Thymus (tissue), 11 donors: ENCODE data around the gene RNLS. TPM values are rescaled to one million over a fixed set of nuclear protein-coding genes. Genes with fewer than 3 reads are reported as not detected.

ENCODE experiments used
- DNase-seq, 9 donors: peaks; one replicate each; pipeline ENCODE4 v3.0.0-alpha.2; 2013; ENCODE audit warnings: low spot score in 9 of 9, low read depth in 6 of 9, missing footprints in 1 of 9
- H3K27ac ChIP-seq, 2 donors: one replicate each; pipeline ENCODE4 v1.5.1; 2013; ENCODE audit warnings: control low read depth in 1 of 2, low read depth in 1 of 2, low read length in 1 of 2, mild to moderate bottlenecking in 1 of 2, moderate library complexity in 1 of 2
- H3K27me3 ChIP-seq, 2 donors: one replicate each; pipeline ENCODE4 v1.5.1; 2013; ENCODE audit warnings: low read length in 1 of 2; ENCODE audit not compliant: control insufficient read depth in 2 of 2, insufficient read depth in 1 of 2
- H3K36me3 ChIP-seq, 2 donors: one replicate each; pipeline ENCODE4 v1.5.1; 2013; ENCODE audit warnings: low read length in 1 of 2, mild to moderate bottlenecking in 1 of 2, moderate library complexity in 1 of 2; ENCODE audit not compliant: control insufficient read depth in 2 of 2, insufficient read depth in 2 of 2
- H3K4me1 ChIP-seq, 2 donors: one replicate each; pipeline ENCODE4 v1.5.1; 2013; ENCODE audit warnings: low read length in 2 of 2; ENCODE audit not compliant: control insufficient read depth in 2 of 2, insufficient read depth in 2 of 2
- H3K4me3 ChIP-seq, 2 donors: one replicate each; pipeline ENCODE4 v1.5.1; 2013; ENCODE audit warnings: low read length in 2 of 2, control low read depth in 1 of 2, mild to moderate bottlenecking in 1 of 2
- H3K9me3 ChIP-seq, 2 donors: one replicate each; pipeline ENCODE4 v1.5.1; 2013; ENCODE audit warnings: low read length in 1 of 2, mild to moderate bottlenecking in 1 of 2; ENCODE audit not compliant: control insufficient read depth in 2 of 2, insufficient read depth in 1 of 2
- WGBS: extraction: QIAGEN DNeasy Blood & Tissue Kit; methylation state at CpG from one replicate; pipeline ENCODE4 v1.1.7; 2013; 5-methylcytosine and 5-hydroxymethylcytosine counted together
- polyA plus RNA-seq: library from polyadenylated mRNA; stranded (reverse); fragments of 200-250 nt; gene quantifications from one replicate; pipeline ENCODE4 v1.2.3, GENCODE V29; 2013
- total RNA-seq: library from RNA; stranded (reverse); fragments of 120-200 nt; gene quantifications from one replicate; pipeline ENCODE4 v1.2.4, GENCODE V29; 2013
- donor health status: healthy.

Gene RNLS
- total and polyA plus RNA-seq, 2 donors = 4.3 to 5.0 TPM

- Histone ChIP-seq H3K9me3 (no peaks in the 10 kb centered on the region), H3K27me3 (no peaks in the 10 kb centered on the region), H3K4me1 (no peaks in the 10 kb centered on the region), H3K27ac (no peak overlapping the region), H3K36me3 (no peaks in the 10 kb centered on the region), H3K4me3 (no peak overlapping the region)
- no peak for DNase-seq
- WGBS = 99% methylated on average over 1 of the region's 1 CpG
Observed at GRCh38 chr10:88463811-88464210, 119.3 kb downstream of the RNLS start.

GRCh38 chr10:88461426-88461825, 121.7 kb downstream of the RNLS start:
- Histone ChIP-seq H3K4me1 (peaks cover 14 to 16% of the 10 kb centered on the region in 2 donors), H3K27ac (no peak overlapping the region), H3K27me3 (no peaks in the 10 kb centered on the region), H3K36me3 (no peaks in the 10 kb centered on the region), H3K4me3 (no peak overlapping the region), H3K9me3 (no peaks in the 10 kb centered on the region)
- WGBS = 94% methylated on average over 1 of the region's 1 CpG
- DNase-seq = no peak

- WGBS = 91% methylated on average over 4 of the region's 4 CpGs
- no peak for DNase-seq
- Histone ChIP-seq H3K27ac (no peak overlapping the region), H3K36me3 (no peaks in the 10 kb centered on the region), H3K4me1 (peaks cover 15 to 16% of the 10 kb centered on the region in 2 donors), H3K4me3 (no peak overlapping the region), H3K27me3 (no peaks in the 10 kb centered on the region), H3K9me3 (no peaks in the 10 kb centered on the region)
Observed at GRCh38 chr10:88459530-88459929, 123.6 kb downstream of the RNLS start.

DNA sequence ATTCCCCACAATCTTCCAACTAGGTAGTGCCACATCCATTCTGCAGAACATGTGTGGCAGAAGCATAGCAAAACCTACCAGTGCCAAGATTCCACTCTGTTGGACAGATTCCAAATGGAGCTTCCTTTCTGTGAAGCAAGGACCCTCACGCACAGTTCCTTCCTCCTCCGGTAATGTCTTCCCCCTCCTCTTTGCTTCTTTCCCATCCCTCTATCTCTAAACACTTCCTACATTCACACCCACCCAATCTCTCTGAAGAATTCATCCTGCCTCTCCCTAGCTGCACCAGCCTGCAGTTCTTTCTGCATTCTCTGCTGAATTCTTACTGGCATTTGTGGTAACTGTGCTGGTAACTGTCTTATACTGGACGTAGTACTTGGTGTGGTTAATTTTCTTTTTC, 124.9 kb downstream of the RNLS start:
- H3K36me3 ChIP-seq = no peaks in the 10 kb centered on the region
- 83% methylated on average over 3 of the region's 3 CpGs for WGBS
- H3K9me3 ChIP-seq = no peaks in the 10 kb centered on the region
- no peak overlapping the region for H3K4me3 ChIP-seq
- no peak for DNase-seq
- H3K27ac ChIP-seq = no peak overlapping the region
- peaks cover 15 to 16% of the 10 kb centered on the region in 2 donors for H3K4me1 ChIP-seq
- no peaks in the 10 kb centered on the region for H3K27me3 ChIP-seq

DNA sequence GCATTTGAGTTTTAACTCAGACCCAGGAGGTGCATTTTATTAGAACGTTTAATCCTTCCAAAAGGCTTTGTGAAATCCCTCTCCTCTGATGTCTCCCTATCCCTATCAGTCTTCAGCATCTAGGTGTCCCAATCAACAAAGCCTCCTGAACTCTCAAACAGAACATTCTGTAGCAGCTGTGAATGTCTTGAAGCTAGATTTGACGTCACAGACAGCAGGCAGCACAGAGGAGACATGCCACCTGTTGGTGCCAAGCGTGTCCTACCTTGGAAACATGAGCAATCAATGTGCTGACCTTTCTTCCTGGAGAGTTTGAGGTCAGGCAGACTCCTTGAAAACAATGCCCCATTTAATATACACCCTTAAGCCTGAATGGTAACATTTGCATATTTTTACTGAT, 125.5 kb downstream of the RNLS start:
- Histone ChIP-seq H3K36me3 (no peaks in the 10 kb centered on the region), H3K27me3 (no peaks in the 10 kb centered on the region), H3K9me3 (no peaks in the 10 kb centered on the region), H3K4me1 (peaks cover 15 to 16% of the 10 kb centered on the region in 2 donors), H3K27ac (peak overlapping the region in 1 of 2 donors; percentile 57), H3K4me3 (no peak overlapping the region)
- peak; percentile 30 to 87 (median 61) for DNase-seq
- WGBS = 27% methylated on average over 3 of the region's 3 CpGs

- Histone ChIP-seq H3K27me3 (no peaks in the 10 kb centered on the region), H3K4me3 (no peak overlapping the region), H3K27ac (no peak overlapping the region), H3K4me1 (peaks cover 15 to 16% of the 10 kb centered on the region in 2 donors), H3K36me3 (no peaks in the 10 kb centered on the region), H3K9me3 (no peaks in the 10 kb centered on the region)
- DNase-seq = no peak
- 92% methylated on average over 3 of the region's 3 CpGs for WGBS
Observed at GRCh38 chr10:88456730-88457129, 126.4 kb downstream of the RNLS start.

DNA sequence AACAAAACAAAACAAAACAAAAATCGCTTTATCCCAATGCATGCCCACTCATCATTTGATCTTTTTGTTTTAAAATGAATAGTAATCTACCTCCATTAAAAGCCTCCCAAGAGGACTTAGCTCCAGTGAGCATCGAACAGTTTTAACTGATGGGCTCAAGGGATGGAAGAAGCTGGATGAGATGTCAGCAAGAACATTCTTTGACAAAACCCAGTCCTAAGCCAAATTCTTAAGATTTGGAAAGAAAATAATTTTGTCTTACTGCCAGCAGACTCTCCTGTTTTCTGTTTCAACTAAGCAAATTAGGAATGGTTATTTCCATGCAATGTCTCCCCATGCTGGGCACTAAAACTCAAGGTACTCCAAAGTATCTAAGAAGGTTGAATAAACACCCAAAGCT, 127.3 kb downstream of the RNLS start:
- Histone ChIP-seq H3K27me3 (no peaks in the 10 kb centered on the region), H3K27ac (no peak overlapping the region), H3K4me1 (peaks cover 15 to 16% of the 10 kb centered on the region in 2 donors), H3K9me3 (no peaks in the 10 kb centered on the region), H3K4me3 (no peak overlapping the region), H3K36me3 (no peaks in the 10 kb centered on the region)
- WGBS = 94% methylated on average over 2 of the region's 2 CpGs
- no peak for DNase-seq

- WGBS = 93% methylated on average over 1 of the region's 1 CpG
- DNase-seq = no peak
- H3K4me1 ChIP-seq = no peaks in the 10 kb centered on the region
- no peak overlapping the region for H3K27ac ChIP-seq
- H3K4me3 ChIP-seq = no peak overlapping the region
- no peaks in the 10 kb centered on the region for H3K9me3 ChIP-seq
- no peaks in the 10 kb centered on the region for H3K27me3 ChIP-seq
- H3K36me3 ChIP-seq = no peaks in the 10 kb centered on the region
Observed at GRCh38 chr10:88450201-88450600, 132.9 kb downstream of the RNLS start.

DNA sequence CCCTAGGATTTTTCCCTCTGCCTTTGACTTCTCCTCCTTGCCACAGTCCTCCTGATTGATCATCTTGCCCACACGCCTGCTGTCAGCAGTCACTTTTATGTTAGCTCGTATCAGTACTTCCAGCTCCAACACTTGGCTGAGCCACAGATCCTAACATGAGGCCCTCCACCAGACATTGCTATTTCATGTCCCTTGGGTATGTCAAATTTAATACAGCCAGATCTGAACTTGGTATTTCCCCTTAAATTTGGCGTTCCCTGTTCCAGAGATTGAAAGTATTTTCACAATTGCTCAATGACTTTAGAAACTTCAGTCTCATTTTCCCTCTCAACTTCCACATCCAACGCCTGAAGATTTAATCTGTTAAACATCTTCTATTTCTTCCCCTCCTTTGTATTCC, 140.4 kb downstream of the RNLS start:
- H3K27ac ChIP-seq = no peak overlapping the region
- H3K4me3 ChIP-seq = no peak overlapping the region
- peaks cover 0 to 4% of the 10 kb centered on the region in 2 donors for H3K9me3 ChIP-seq
- no peaks in the 10 kb centered on the region for H3K36me3 ChIP-seq
- DNase-seq = no peak
- no peaks in the 10 kb centered on the region for H3K4me1 ChIP-seq
- no peaks in the 10 kb centered on the region for H3K27me3 ChIP-seq
- 85% methylated on average over 4 of the region's 4 CpGs for WGBS

DNA sequence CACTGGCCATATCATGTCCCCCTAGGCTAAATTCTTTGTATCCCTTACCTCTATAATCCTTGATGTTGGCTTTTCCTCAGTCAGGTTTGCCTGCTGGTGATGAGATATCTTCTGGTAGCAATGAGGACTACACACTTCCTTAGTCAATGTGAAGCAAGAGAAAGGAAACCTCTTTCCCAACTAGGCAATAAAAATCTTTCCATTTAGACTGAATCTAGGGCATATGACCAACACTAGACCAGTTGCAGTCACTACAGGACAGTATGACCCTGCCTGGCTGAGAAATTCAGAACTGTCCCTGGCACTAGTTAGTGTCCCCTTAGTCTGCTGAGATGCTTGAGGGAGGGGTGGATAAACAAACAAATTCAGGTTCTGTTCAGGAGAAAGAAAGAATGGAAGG, 142.6 kb downstream of the RNLS start:
- Histone ChIP-seq H3K4me3 (no peak overlapping the region), H3K27me3 (no peaks in the 10 kb centered on the region), H3K36me3 (no peaks in the 10 kb centered on the region), H3K4me1 (no peaks in the 10 kb centered on the region), H3K9me3 (peaks cover 0 to 4% of the 10 kb centered on the region in 2 donors), H3K27ac (no peak overlapping the region)
- DNase-seq = no peak
